Lower leg skin (tissue), 4 donors: Measurements from ENCODE around the gene OGFOD1. TPM values are rescaled to one million over a fixed set of nuclear protein-coding genes. Genes with fewer than 3 reads are reported as not detected.
A peak's percentile ranks its signal among the peaks of the same experiment; 100 is the strongest.

ENCODE experiments used
- DNase-seq, 2 donors: peaks; one replicate each; pipeline ENCODE4 v3.0.0-alpha.2; 2019; ENCODE audit warnings: low spot score in 2 of 2
- H3K4me3 ChIP-seq: fragments of 200-600 bp; sonication (generic); 2 replicates; pipeline ENCODE4 v1.5.1; 2017; ENCODE audit warnings: mild to moderate bottlenecking, low read depth; ENCODE audit not compliant: poor library complexity, severe bottlenecking
- POLR2A ChIP-seq, 2 donors: fragments of 450-650 bp; IDR thresholded peaks; one replicate each; pipeline ENCODE4 v1.6.1; 2016 to 2017; ENCODE audit warnings: antibody characterized with exemption in 2 of 2, mild to moderate bottlenecking in 1 of 2, moderate library complexity in 1 of 2
- WGBS, 2 donors: methylation state at CpG; one replicate each; pipeline ENCODE4 v1.1.5; 2018; 5-methylcytosine and 5-hydroxymethylcytosine counted together
- intact Hi-C: fragments of 100-400 bp; cut with DNase I; formaldehyde crosslinking; loops from one replicate; pipeline ENCODE4 v1.15.0; 2023; ENCODE audit warnings: low total_unique reads
- total RNA-seq, 4 donors: library from RNA; depleted of rRNA; stranded (reverse); fragments of >200 nt; gene quantifications; one replicate each; pipeline ENCODE4 v1.1.0, GENCODE V29; 2016
- TF ChIP-seq, protein P1 (sequence below), 3 donors: fragments of 450-650 bp; IDR thresholded peaks; one replicate each; pipeline ENCODE4 v1.5.1; 2016; ENCODE audit warnings: antibody characterized with exemption in 3 of 3, mild to moderate bottlenecking in 3 of 3, moderate library complexity in 2 of 3

OGFOD1 gene
- total RNA-seq = 10 to 100 TPM; 17.0 to 42.2 (median 34.6) TPM

DNA sequence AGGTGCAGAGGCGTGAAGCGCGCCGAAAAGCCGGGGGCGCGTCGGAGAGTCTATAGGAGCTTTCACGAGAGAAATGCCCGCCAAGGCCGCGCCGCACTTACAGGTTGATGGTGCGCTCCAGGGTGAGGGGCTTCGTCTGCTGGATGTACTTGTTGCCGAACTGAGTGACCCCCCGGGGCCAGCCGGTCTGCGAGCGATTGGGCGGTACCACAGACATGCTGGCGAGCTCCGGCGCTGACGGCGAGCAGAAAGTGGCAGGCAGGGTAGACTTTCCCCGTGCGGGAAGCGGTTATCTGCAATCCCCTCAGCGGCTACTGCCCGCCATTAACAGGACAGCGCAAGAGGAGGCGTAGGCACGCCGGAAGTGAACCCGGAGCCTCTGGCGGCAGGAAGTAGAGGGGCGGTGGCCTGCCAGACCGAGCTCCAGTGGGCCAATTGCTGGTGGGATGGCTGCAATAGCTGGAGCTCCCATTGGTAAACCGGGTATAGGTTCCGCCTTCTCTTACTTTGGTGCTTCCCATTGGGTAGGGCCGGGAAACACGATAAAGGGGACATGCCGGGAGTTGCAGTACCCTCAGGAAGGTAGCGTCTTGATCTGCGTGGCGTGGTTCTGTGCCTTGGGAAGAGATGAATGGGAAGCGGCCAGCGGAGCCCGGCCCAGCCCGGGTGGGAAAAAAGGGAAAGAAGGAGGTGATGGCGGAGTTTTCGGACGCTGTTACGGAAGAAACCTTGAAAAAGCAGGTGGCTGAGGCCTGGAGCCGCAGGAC lies at the start of gene OGFOD1, which contains the start of gene NUDT21:
OGFOD1 (plus strand) TSS at position 569 of the 767 bp plus-strand sequence; CDS start at position 628, 59 bp downstream.
NUDT21 (minus strand) TSS at position 347 of the 767 bp plus-strand sequence; CDS start at position 217, 130 bp downstream.
- 0% methylated on average over 53 to 56 of the region's 56 CpGs for WGBS, 2 donors
- peak; percentile 96 to 99 for DNase-seq
- intact Hi-C loops = no loop called here
- TF ChIP-seq, protein P1, sequence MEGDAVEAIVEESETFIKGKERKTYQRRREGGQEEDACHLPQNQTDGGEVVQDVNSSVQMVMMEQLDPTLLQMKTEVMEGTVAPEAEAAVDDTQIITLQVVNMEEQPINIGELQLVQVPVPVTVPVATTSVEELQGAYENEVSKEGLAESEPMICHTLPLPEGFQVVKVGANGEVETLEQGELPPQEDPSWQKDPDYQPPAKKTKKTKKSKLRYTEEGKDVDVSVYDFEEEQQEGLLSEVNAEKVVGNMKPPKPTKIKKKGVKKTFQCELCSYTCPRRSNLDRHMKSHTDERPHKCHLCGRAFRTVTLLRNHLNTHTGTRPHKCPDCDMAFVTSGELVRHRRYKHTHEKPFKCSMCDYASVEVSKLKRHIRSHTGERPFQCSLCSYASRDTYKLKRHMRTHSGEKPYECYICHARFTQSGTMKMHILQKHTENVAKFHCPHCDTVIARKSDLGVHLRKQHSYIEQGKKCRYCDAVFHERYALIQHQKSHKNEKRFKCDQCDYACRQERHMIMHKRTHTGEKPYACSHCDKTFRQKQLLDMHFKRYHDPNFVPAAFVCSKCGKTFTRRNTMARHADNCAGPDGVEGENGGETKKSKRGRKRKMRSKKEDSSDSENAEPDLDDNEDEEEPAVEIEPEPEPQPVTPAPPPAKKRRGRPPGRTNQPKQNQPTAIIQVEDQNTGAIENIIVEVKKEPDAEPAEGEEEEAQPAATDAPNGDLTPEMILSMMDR (IDR thresholded peaks at IDR 0.05) = no peak
- no peak for TF ChIP-seq POLR2A (IDR thresholded peaks at IDR 0.05)
- peak within 1 kb of the TSS; percentile 93 for H3K4me3 ChIP-seq

DNA sequence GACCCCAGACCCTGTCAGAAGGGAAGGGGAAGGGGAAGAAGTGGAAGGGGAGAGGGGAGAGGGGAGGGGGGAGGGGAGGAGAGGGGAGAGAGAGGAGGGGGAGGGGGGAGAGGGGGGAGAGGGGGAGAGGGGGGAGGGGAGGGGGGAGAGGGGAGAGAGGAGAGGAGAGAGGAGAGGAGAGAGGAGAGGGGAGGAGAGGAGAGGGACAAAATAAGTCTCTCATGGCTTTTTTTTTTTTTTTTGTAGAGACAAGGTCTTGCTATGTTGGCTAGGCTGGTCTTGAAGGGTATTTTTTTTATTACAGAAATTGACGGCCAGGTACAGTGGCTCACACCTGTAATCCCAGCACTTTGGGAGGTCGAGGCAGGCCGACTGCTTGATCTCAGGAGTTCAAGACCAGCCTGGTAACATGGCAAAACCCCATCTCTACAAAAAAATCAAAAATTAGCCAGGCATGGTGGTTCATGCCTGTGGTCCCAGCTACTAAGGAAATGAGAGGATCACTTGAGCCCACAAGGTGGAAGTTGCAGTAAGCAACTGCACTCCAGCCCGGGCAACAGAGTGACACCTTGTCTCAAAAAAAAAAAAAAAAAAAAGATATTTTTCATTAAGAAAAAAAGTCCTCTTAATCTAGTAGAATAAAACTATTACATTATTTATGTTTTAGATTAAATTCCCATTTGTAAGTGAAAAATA lies 45.2 kb upstream of the OGFOD1 start:
- TF ChIP-seq POLR2A (IDR thresholded peaks at IDR 0.05) = no peak
- TF ChIP-seq, protein P1 (IDR thresholded peaks at IDR 0.05) = no peak
- DNase-seq = no peak
- 66 to 93% methylated on average over 4 of the region's 4 CpGs for WGBS, 2 donors
- intact Hi-C loops = no loop called here
- H3K4me3 ChIP-seq = no peak overlapping the region

DNA sequence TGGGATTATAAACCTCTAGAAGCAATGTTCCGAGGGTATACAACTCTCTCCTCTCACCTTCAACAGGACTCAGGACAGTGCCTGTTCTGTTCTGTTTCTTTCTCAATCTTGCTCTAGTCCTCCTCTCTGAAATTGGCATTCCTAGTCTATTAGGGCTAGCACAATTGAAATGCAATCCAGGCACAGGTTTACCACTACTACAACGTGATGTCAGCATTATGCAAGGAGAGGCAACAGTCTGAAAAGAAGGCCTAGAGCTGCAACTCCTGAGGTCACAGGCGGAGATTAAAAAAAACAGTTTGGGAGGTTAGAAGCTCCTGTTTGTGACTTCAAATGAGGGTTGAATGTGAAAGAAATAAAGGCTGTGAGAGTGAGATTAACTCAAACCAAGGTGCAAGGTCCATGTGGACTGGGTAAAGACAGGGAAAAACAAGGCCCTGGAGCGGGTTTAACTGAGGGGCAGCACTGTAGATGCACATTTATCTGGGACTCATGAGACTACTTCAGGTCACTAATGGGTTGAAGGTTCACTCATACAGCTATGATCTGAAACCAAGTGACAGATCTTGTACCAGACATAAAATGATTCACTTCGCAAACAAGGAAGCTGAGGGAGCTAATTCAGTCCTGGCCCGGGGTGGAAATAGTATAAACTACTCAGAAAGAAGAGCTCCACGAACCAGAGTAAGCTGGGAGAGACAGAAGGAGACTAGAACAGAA lies 42.8 kb upstream of the OGFOD1 start:
- TF ChIP-seq, protein P1 (IDR thresholded peaks at IDR 0.05) = no peak
- TF ChIP-seq POLR2A (IDR thresholded peaks at IDR 0.05) = no peak
- no peak for DNase-seq
- H3K4me3 ChIP-seq = no peak overlapping the region
- intact Hi-C loops = no loop called here
- WGBS, 2 donors = 78 to 81% methylated on average over 7 of the region's 7 CpGs

DNA sequence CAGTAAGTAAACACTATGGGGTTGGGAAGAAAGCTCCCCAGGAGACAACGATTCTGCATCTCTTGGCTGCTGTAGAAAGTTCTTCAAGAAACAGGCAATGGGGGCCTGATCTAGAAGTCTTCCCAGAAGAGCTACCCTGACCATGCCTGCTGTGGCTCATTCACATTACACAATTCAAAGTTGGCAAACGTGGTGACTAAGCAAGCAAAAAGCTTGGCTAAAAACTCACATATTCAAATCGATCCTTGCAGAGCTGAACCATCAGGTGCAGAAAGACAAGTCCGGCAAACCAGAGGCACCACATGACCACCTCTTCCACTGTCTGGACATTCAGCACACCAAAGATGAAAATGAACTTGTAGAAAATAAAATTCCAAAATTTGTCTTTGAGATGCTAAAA lies 42.2 kb upstream of the OGFOD1 start:
- 62 to 71% methylated on average over 4 of the region's 4 CpGs for WGBS, 2 donors
- TF ChIP-seq, protein P1 (IDR thresholded peaks at IDR 0.05) = no peak
- no peak for TF ChIP-seq POLR2A (IDR thresholded peaks at IDR 0.05)

DNA sequence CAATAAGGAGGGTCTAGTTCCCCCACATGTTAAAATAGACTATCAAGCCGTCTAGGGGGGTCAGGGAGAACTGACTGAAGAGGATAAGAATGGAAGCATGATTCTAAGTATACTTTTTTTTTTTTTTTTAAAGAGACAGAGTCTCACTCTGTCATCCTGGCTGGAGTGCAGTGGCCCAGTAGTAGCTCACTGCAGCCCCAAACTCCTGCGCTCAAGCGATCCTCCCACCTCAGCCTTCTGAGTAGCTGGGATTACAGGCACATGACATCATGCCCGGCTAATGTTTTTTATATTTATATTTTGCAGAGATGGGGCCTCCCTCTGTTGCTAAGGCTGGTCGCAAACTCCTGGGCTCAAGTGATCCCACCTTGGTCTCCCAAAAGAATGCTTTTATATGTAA lies 40.2 kb upstream of the OGFOD1 start:
- WGBS, 2 donors = 76 to 97% methylated on average over 5 of the region's 5 CpGs
- DNase-seq = no peak
- H3K4me3 ChIP-seq = no peak overlapping the region
- no peak for TF ChIP-seq POLR2A (IDR thresholded peaks at IDR 0.05)
- TF ChIP-seq, protein P1 (IDR thresholded peaks at IDR 0.05) = no peak
- intact Hi-C loops = no loop called here

More for the DNA sequence above, 42.2 kb upstream of the OGFOD1 start:
- no peak for DNase-seq
- intact Hi-C loops = no loop called here
- H3K4me3 ChIP-seq = no peak overlapping the region
